ENCODE results near the gene AFAP1L1.

Gene AFAP1L1

DNA sequence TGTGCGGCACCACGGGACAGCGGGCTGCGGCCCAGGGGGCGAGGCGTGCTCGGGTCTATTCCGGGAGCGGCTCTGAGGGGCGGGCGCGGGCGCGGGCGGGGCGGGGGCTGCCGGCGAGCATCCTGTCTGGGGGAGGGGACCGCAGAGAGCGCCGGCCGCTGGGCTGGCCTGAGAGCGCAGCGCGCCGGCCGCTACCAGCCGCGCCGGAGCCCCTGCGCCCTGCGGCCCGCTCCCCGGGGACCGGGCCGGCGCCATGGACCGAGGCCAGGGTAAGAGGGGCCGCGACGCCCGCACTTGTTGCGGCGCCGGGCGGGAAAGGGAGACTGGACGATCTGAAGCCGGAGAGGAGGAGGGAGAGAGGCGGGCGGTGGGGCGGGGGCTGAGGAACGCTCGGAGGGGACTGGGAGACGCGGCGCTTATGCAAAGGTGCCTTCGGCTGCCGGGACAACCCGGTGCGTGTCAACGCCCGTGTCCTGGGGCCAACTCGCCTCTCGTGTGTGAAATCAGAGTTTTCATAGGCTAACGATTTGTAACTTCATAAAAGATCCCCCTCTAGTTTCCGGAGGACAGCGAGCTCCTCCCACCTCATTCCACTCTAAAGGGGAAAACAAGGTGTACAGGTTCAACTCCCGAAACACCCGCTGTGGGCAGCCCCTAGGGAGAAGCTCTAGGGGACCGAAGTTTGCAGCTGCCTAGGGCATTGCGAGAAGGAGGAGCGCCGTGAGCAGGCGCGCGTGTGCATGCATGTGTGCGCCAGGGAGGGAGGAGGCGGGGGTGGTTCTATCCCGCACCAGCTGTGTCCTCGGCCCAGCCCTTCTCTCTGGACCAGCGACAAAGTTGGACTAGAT is at the start of gene AFAP1L1:
TSS of gene AFAP1L1 (plus strand) at position 144 of the 848 bp plus-strand sequence. CDS start at position 254, 110 bp downstream.
- DNase-seq = peak; percentile 32

DNA sequence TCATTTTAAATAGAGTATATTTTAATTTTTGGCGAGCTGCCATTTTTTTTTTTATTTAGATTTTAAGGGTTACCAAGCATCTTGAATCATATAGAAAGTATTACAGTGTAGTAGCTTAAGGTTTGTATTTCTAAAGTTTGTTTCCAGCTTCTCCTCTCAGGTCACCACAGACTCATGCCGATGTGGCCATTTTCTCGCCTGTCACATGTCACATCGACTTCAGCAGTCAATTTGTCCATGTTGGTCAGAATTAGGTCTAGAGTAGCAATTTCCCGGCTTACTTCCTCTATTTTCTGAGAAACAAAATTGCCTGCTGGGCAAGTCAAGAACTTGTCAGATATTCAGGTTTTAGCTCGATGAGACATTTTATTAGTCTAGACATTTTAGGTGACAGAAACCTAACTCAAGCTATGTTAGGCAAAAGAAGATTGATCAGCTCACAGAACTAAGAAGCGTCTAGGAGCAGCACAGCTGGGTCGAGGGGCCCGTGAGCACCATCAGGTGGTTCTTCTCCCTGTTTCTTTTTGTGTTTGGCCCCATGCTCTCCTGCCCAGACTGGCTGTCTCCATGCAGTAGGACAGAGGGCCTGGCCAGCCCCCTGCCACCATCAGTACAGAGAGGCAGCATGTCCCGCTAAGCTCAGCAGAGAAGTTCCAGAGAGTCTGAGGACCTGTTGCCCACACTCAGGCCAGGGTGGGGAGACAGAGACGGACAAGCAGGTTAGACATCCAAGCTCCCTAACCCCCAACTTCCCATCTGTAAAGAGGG is 48.4 kb upstream of the AFAP1L1 start:
- no peak for DNase-seq

DNA sequence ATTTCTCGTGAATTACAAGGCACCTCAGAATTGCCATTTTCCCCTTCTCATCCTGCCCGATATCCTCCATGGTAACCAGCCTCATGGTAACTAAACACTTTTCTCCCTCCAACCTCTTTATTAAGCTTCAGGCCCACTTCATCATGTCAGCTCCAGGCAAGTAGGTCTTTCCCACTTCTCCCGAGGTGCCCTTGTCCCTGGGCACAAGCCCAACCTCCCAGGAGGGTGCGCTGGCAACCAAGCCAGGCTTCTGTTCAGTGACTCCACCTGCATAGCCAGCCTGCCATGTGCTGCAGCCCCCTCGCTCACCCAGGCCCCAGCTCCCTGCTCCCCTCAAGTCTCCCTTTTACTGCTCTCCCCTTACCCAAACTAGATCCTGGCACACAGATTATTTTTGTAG is 47.4 kb upstream of the AFAP1L1 start:
- DNase-seq = no peak

DNA sequence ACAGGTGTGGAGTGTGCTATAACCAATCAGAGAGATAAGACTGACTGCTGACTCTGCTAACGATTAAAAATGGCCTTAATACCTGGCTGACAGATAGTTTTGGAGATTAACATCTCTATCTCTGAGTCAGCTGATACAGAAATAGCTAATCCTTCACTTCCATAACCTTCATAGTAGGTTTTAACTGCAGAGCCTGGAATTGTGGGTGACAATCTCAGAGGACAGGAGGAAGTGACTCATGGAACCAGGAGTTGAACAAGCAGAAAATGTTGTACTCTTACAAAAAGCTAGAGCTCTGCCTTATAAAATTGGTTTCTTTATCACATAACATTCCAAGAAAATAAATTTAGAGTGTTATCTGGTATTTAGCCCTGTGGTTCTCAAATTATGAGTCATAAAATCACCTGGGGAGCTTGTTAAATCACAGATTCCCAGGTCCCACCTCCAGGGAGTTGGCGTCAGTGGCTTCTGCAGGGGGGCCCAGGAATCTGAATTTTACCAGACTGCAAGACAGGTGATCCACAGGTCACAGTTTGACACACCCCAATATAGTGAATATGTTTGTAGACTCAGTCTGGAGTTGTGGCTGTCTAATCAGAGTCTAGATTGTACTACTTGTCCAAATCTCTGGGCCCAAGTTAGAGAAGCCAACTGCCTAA is 44.4 kb upstream of the AFAP1L1 start:
- no peak for DNase-seq

DNA sequence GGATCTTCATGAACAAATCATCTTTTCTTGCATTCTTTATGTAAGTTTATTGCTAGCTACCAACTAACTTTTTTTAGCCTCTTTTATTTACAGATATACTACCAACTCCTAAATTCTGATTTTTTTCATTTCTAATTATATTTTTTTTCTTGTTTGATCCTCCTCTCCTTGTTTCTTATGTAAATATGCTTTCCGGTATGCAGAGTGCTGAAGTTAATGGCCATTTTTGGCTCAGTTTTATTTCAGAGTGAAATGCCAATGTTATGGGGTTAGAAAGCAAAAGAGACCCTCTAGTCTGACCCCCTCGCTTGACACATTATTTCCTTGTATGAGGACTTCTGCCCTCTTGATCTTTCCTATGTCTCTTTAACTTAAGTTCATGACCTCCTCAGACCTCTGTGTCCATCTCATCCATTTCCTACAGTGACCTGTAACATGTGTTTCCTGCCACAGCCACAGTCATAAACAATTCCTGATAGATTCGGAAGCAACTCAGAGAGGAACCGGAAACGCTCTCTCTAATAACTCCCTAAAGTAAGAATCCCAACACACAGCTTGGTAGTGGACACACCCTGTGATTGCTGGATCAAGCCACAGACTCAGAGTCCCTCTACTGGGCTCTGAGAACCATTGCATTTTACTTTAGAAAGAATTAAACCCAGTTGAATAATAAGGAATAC is 42.9 kb upstream of the AFAP1L1 start:
- DNase-seq = no peak

DNA sequence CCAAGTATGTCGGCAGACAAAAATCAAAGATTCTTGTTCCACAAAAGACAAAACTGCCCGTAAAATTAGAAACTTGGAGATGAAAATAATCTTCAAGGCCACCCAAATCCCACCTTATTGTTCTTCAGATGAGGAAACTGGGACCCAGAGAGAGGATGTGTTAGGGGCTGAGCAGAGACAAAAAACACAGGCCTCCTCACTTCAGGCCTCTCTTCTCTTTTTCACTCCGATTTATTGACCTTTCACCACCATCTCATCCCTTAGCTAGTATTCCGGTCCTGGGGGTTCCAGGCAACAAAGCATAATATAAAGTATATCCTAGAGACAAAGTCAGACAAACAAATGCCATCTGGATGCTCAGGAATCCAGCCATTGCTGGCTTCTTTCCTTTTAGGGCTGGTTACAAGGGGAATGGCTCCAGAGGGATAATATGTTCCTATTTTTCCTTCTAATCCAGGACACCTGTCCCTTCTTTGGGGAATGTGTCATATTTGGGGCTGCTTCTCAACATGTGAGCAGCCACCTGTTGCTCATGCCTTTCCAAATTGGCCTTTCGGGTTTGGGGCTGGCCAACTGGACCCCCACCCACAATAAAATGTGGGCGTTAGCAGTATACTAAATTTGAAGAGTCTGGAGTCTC is 42.2 kb upstream of the AFAP1L1 start:
- DNase-seq = no peak

DNA sequence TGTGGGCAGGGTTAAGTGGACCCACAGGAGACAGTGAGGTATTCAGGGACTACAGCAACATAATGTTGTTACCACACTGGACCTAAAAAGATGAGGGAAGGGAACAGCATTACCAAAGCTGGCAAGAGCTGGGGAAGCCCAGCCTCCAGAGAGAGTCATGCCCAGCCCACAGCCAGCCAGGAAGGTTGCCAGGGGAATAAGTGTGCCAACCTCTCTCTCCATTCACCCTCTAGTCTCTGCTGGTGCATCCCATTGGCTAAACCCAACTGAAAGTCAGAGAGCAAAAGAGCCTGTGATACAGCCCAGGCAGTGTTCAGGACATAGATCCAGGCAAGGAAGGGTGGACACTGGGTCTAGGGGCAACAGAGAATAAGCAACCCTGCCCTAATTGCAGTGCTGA is 35.8 kb upstream of the AFAP1L1 start:
- no peak for DNase-seq

DNA sequence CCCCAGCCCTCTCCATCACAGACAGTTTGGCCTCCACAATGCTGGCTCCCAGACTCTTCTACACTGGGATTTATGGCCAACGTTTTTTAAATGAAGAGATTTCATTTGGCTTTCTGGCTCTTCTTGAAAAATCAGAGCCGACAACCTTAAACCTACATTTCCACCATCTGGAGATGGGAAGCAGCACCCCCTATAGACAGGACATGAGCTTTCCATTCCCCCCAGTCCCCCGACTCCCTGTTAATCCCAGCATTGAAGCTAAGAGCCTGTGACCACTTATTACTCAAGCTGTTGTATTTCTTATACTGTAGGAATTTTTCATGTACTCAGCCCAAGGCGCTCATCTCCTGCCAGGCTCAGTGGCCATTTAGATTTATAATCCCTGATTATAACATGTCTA is 34.0 kb upstream of the AFAP1L1 start:
- no peak for DNase-seq

DNA sequence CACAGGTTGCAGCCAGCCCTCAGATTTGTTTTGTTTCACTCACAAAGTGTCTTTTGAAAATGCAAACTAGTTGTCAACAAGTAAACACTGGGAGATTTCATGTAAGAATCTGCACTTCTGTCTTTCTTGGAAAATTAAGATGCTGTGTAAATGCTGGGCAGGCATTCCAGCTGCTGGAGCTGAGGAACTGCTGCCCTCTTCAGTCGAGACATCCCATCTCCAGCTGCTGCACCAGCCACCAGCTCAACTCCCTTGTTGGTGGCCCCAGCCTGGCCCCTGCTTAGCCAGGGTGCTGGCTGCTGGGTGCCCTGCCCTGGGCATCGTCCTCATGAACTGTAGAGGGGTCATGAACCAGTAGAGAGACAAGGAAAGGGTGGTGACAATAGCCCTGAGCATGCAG is 33.1 kb upstream of the AFAP1L1 start:
- no peak for DNase-seq

DNA sequence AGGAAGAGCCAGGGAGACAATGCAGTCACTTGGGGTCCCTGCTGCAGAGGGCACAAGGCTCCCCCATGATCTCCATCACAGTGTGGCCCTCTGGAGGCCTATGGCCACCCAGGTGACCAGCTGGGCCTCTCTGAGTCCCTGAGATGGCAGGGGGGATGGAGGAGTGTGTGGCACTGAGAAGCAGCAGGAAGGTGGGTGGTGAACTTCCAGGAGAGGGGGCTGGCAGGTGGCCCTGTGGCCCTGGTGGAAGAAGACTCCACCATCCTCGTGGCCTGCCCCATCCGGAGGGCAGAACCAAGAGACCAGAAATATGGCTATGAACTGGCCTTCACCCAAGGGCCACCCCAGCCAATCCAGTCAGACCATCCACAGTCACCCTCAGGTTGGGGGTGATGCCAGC is 31.7 kb upstream of the AFAP1L1 start:
- DNase-seq = no peak

DNA sequence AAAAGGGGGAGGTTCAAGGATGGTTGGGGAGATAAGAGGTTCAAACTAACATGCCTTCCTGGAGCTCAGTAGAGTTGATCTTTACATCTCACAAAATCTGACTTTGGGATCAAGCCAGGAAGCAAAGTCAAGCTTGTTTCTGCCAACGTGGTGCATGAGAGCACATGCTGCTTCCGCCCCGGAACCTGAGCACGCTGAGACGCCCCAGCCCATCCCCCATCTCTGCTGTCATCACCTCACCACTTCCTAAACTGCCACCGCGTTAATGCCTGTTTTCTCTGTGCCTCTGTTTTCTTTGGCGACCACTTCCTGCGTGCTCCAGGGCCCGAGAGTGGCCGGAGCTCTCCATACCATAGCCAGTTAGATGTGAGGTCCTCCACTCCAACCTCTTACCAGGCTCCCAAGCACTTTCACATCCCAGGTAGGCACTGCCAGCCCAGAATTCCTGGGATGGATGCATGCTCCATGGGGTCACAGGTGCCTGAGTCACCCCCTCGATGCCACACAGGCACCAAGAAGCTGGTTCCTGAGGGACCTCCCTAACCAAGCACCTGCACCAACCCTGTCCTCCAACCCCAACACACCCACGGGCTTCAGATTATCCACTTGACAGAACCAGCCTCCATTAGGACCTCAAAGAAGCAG is 31.2 kb upstream of the AFAP1L1 start:
- DNase-seq = peak; percentile 74

DNA sequence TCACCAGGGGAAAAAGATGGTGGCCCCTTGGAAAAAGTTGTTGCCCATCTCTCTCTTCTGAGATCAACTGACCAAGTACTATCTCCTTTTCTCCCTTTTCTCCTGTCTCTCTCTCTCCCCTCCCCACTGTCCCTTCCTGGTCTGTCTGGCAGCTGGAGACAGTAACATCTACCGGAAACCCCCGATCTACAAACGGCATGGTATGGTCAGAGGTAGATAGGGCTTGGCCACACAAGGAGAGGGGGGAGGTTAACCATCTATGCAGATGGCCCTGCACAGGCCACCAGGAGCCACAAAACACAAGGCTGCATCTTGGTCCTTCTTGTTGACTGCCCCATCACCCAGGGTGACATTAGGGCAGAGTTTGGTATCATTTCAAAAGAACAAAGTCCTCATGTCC is 29.3 kb upstream of the AFAP1L1 start:
- DNase-seq = no peak

DNA sequence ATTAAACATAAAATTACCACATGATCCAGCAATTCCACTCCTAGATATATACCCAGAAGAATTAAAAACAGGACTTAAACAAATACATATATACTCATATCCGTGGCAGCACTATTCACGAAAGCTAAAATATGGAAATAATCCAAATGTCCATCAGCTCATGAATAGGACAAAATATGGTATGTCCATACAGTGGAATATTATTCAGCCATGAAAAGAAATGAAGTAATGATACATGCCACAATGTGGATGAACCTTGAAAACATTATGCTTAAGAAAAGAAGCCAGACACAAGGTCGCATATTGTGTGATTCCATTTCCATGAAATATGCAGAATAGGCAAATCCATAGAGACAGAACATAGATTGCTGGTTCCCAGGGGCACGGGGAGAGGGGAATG is 24.8 kb upstream of the AFAP1L1 start:
- no peak for DNase-seq

DNA sequence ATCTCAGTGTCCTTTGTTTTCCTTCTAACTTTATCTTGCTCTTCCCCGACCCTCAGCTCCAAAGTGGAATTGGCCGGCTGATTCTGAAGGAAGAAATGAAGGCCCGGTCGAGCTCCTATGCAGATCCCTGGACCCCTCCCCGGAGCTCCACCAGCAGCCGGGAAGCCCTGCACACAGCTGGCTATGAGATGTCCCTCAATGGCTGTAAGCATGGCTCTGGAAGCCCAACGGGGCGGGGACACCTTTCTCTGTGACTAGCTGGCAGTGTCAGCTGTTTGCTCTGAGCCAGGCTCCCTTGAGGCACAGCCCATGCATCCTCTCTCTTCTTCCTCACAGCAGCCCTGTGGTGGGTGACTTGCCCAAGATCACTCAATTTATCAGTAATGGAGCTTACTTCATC is 23.9 kb upstream of the AFAP1L1 start:
- DNase-seq = no peak

DNA sequence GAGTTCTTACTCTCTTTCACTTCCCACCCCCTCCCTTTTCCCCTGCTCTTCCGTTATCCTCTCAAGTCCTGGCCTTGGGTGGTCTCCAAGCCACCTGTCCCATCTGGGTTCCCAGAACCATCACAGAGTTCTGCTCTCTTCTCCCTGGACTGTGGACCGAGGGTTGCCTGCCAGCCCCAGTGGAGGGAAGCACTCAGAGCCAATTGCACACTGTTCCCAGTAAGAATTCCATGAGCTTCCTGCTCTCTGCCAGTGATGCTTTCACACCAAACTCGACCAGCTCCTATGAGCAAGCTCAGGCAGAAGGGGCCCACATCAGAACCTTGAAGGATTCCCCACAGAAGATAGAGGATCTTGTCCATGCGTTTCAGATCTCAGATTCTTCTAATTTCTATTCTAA is 20.1 kb upstream of the AFAP1L1 start:
- DNase-seq = no peak

DNA sequence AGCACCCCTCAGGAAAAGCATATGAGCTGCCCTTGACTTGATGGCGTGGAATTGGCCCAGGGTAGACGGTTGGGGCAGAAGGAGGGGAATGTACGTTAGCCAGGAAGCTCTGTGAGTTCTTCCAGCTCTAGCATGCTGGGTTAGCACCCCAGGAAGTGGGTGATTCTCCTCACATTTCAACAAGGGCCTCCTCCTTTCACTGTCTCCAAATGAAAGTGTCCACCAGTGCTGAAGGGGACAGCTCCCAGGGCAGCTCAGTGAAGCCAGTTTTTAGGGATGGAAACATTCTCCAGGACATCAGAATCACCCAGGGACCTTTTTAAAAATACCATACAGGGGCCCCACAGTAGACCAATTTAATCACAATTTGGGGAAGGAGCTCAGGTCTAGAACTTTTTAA is 17.2 kb upstream of the AFAP1L1 start:
- no peak for DNase-seq

DNA sequence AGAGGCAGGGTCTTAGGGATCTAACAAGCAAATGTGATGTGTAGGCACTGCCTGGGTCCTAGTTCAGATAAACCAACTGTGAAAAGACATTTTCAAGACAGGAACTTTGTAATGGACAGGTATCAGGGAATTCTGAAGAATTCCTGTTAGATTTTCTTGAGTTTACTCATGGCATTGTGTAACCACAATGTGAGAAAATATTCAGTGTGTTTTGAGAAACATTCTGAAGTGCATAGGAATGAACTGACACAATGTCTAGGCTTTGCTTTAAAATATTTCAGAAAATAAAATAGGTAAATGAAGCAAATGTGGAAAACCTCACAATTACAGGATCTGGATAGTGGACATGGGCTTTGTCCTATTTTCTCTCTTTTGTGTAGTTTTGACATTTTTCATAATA is 15.2 kb upstream of the AFAP1L1 start:
- no peak for DNase-seq

DNA sequence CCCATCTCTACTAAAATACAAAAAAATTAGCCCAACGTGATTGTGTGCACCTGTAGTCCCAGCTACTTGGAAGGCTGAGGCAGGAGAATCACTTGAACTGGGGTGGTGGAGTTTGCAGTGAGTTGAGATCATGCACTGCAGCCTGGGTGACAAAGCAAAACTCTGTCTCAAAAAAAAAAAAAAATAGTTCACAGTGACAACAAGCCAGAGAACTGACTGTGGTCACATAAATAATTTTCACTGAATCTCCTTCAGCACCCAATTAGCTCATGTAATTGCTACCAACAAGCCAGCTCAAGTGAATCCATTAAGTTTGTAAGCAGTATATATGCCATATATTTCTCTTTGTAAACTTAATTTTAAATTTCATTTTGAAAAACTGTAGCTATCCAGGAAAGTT is 14.5 kb upstream of the AFAP1L1 start:
- DNase-seq = no peak

DNA sequence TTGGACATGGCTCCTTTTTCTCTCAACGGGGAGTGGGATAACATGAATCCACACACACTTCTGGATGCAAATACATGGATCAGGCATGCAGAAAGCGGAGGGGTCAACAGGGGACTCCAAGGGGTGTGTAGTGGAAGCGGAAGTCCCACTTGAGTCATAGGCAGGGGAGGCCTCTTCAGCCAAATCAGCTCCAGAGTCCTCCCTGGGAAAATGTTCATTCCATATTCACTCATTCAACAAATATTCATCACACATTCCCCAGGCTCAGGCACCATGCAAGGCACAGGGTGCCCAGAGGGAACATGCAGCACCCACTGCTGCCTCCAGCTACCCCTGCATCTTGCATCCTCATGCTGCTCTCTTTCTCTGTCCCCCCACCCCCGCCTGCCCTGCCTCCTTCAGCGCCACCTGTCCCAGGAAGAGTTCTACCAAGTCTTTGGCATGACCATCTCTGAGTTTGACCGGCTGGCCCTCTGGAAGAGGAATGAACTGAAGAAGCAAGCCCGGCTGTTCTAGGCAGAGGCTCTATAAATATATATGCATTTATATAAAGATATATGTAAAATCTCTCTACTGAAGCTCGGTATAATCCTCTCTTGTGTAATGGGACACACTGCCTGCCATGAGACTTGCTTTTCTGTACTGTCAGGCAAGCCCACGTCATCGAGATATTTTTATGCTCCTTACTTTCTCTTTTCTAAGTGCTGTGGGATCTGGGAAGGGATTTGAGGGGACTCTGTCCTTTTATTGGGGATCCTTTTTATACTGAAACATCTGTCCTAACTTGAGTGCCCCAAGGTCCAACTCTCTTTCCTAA is 13.6 kb upstream of the AFAP1L1 start:
- DNase-seq = no peak

DNA sequence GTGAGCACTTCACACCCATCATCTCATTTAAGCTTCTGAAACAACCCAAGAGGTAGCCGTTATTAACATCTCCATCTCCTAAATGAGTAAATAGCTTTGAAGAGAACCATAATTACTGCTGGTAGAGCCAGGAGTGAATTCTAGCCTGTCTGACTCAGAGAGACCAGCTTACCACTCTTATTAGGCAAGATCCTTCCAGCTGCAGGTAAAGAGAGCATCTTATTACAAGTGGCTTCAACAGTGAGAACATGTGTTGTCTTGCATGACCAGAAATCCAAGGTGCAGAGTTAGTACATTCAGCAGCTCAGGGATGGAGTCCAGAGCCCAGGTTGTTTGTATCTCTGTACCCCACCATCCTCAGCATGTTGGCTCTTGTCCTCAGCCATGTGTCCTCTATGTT is 10.9 kb upstream of the AFAP1L1 start:
- DNase-seq = no peak

DNA sequence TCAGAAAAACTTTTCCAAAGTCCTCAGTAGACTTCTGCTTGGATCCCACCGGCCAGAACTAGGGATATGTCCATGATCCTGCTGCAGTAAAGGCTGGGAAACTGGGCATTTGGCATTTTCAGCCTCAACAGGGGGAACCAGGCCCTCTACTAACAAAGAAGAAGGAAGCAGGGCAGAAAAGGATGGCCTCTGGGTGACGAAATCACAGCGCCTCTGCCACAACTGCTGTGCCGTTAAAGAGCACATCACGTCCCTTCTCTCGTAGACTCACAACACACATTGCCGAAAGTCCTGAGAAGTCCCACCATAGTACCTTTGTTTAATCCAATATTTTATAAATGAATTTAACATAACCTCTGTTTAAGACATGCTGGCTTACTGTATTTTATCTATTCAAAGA is 10.4 kb upstream of the AFAP1L1 start:
- no peak for DNase-seq

Measured in activated T-cell treated with anti-CD3 and anti-CD28 coated beads, Interleukin-2, amount 50 U/mL, for 1 hour (primary cell).